ENCODE measurements around the gene RGL2. TPM values are rescaled to one million over a fixed set of nuclear protein-coding genes. Genes with fewer than 3 reads are reported as not detected.
A peak's percentile ranks its signal among the peaks of the same experiment; 100 is the strongest.

RGL2 gene
- total RNA-seq, 4 donors from 2014 or later = 33.1 to 49.8 (median 43.7) TPM

DNA sequence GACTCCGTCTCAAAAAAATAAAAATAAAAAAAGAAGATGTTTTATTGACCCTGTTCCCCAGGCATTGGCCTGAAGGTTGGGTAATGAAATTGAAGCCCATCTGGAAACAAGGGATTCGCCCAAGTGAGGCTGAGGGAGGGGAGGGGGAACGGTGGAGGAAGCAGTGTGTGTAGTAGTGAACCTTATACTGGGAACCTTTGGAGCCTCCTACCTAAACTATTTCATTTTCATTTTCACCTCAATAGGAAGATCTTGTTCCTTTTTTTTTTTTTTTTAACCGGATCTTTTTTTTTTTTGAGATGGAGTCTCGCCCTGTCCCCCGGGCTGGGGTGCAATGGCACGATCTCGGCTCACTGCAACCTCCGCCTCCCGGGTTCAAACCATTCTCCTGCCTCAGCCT, 32.0 kb upstream of the RGL2 start:
- no peak overlapping the region for H3K27ac ChIP-seq
- no peaks in the 10 kb centered on the region for H3K9me3 ChIP-seq
- no peak for TF ChIP-seq EP300 (IDR thresholded peaks at IDR 0.05)
- no peak for TF ChIP-seq POLR2A (IDR thresholded peaks at IDR 0.05)
- TF ChIP-seq, protein P1, sequence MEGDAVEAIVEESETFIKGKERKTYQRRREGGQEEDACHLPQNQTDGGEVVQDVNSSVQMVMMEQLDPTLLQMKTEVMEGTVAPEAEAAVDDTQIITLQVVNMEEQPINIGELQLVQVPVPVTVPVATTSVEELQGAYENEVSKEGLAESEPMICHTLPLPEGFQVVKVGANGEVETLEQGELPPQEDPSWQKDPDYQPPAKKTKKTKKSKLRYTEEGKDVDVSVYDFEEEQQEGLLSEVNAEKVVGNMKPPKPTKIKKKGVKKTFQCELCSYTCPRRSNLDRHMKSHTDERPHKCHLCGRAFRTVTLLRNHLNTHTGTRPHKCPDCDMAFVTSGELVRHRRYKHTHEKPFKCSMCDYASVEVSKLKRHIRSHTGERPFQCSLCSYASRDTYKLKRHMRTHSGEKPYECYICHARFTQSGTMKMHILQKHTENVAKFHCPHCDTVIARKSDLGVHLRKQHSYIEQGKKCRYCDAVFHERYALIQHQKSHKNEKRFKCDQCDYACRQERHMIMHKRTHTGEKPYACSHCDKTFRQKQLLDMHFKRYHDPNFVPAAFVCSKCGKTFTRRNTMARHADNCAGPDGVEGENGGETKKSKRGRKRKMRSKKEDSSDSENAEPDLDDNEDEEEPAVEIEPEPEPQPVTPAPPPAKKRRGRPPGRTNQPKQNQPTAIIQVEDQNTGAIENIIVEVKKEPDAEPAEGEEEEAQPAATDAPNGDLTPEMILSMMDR (IDR thresholded peaks at IDR 0.05) = no peak
- no peak for DNase-seq (ENCODE audit: low spot score in 2 of 2)
- H3K36me3 ChIP-seq = no peaks in the 10 kb centered on the region
- no peaks in the 10 kb centered on the region for H3K4me1 ChIP-seq
- no peaks in the 10 kb centered on the region for H3K27me3 ChIP-seq
- WGBS, 2 donors = 84 to 88% methylated on average over 10 of the region's 10 CpGs
- no peak overlapping the region for H3K4me3 ChIP-seq

GRCh38 chr6:33329058-33329457, 30.3 kb upstream of the RGL2 start:
- no peak overlapping the region for H3K4me3 ChIP-seq
- H3K9me3 ChIP-seq = no peaks in the 10 kb centered on the region
- H3K27me3 ChIP-seq = no peaks in the 10 kb centered on the region
- 23 to 25% methylated on average over 3 to 5 of the region's 5 CpGs for WGBS, 2 donors
- H3K4me1 ChIP-seq = peaks cover 0 to 3% (median under 1%) of the 10 kb centered on the region in 4 donors
- DNase-seq (ENCODE audit: low spot score in 2 of 2) = no peak
- TF ChIP-seq, protein P1 (IDR thresholded peaks at IDR 0.05) = no peak
- TF ChIP-seq POLR2A (IDR thresholded peaks at IDR 0.05) (no peak), EP300 (IDR thresholded peaks at IDR 0.05) (no peak)
- H3K36me3 ChIP-seq = no peaks in the 10 kb centered on the region
- no peak overlapping the region for H3K27ac ChIP-seq

GRCh38 chr6:33324125-33324524, 25.4 kb upstream of the RGL2 start:
- TF ChIP-seq EP300 (IDR thresholded peaks at IDR 0.05) = no peak
- TF ChIP-seq, protein P1 (IDR thresholded peaks at IDR 0.05) = no peak
- TF ChIP-seq POLR2A (IDR thresholded peaks at IDR 0.05) = no peak
- Histone ChIP-seq H3K36me3 (peaks cover 0 to 22% (median 11%) of the 10 kb centered on the region in 3 donors), H3K27me3 (no peaks in the 10 kb centered on the region), H3K4me1 (peaks cover 0 to 41% (median 27%) of the 10 kb centered on the region in 4 donors), H3K4me3 (peak overlapping the region; percentile 45 to 69 (median 62)), H3K9me3 (no peaks in the 10 kb centered on the region), H3K27ac (peak overlapping the region in 3 of 4 donors; percentile 88 to 95 (median 95))
- DNase-seq (ENCODE audit: low spot score in 2 of 2) = no peak
- WGBS, 2 donors = 15 to 17% methylated on average over 7 of the region's 7 CpGs

DNA sequence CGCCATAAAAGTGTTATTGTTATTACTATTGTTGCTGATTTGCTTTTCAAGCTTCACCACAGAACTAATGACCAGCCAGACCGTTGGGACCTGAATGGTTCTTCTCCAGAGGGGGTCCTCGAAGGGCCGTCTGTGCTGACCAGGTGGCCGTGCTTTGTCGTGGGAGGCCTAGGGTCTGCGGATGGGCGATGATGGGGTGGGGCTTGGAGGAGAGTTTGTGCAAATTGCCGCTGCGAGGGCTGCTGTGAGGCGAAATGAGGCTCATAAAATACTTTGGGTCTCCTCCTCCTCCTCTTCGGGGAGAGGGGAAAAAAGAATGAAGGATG, 24.8 kb upstream of the RGL2 start:
- Histone ChIP-seq H3K4me3 (peak overlapping the region; percentile 45 to 69 (median 62)), H3K27me3 (no peaks in the 10 kb centered on the region), H3K9me3 (no peaks in the 10 kb centered on the region), H3K36me3 (peaks cover 0 to 27% (median 17%) of the 10 kb centered on the region in 3 donors), H3K4me1 (peaks cover 0 to 46% (median 32%) of the 10 kb centered on the region in 4 donors), H3K27ac (peak overlapping the region; percentile 78 to 95 (median 92))
- TF ChIP-seq EP300 (IDR thresholded peaks at IDR 0.05) (no peak), POLR2A (IDR thresholded peaks at IDR 0.05) (no peak)
- TF ChIP-seq, protein P1 (IDR thresholded peaks at IDR 0.05) = no peak
- DNase-seq (ENCODE audit: low spot score in 2 of 2) = no peak
- WGBS, 2 donors = 0 to 1% methylated on average over 12 of the region's 12 CpGs

DNA sequence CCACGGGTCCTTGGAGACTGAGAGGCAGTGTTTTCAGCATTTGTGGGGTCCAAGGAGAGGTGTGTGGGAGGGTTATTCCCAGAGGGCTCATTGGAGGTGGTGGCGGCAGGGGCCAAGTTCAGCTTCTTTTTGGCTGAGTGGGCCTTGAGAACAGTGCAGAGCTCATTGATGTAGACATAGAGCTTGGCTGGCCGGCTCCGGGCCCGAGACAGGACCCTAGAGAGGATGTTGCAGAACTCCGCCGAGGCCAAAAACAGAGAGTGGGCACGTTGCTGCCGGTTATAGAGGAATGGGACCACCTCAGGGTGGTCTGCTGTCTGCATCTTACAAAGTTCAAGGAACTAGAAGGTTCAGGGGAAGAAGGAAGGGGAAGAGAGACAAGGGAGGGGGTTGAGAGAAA, 22.5 kb upstream of the RGL2 start:
- DNase-seq (ENCODE audit: low spot score in 2 of 2) = no peak
- Histone ChIP-seq H3K9me3 (no peaks in the 10 kb centered on the region), H3K27me3 (no peaks in the 10 kb centered on the region), H3K4me3 (peak overlapping the region in 1 of 4 donors; percentile 69), H3K36me3 (peaks cover 0 to 30% (median 17%) of the 10 kb centered on the region in 3 donors), H3K27ac (peak overlapping the region in 3 of 4 donors; percentile 66 to 95 (median 88)), H3K4me1 (peaks cover 0 to 62% (median 36%) of the 10 kb centered on the region in 4 donors)
- TF ChIP-seq POLR2A (IDR thresholded peaks at IDR 0.05) (no peak), EP300 (IDR thresholded peaks at IDR 0.05) (no peak)
- TF ChIP-seq, protein P1 (IDR thresholded peaks at IDR 0.05) = no peak
- WGBS, 2 donors = 45 to 57% methylated on average over 9 of the region's 9 CpGs

Data from tibial nerve (tissue), 4 donors.